SHP77 (cell line): Measurements from ENCODE around the gene TPCN1.

Experiments used
- DNase-seq, 2 experiments: peaks; one replicate each; lab custom pipeline; 2025; lab: John Stamatoyannopoulos, UW

Gene TPCN1

GRCh38 chr12:113241191-113242025, 20.1 kb downstream of the TPCN1 start:
- DNase-seq: peak; percentile 80 to 83

GRCh38 chr12:113242026-113242418, 20.8 kb downstream of the TPCN1 start:
- DNase-seq: peak in 1 of 2 experiments; percentile 18

GRCh38 chr12:113242560-113242959, 21.3 kb downstream of the TPCN1 start:
- DNase-seq: no peak

GRCh38 chr12:113244047-113244460, 22.8 kb downstream of the TPCN1 start:
- DNase-seq: peak; percentile 26 to 32

- peak in 1 of 2 experiments; percentile 31 for DNase-seq
Observed at GRCh38 chr12:113244478-113244958, 23.3 kb downstream of the TPCN1 start.

GRCh38 chr12:113245695-113246477, 24.6 kb downstream of the TPCN1 start:
- peak; percentile 96 for DNase-seq

- DNase-seq: peak; percentile 77
Observed at GRCh38 chr12:113246478-113247122, 25.3 kb downstream of the TPCN1 start.

- peak; percentile 25 to 42 for DNase-seq
Observed at GRCh38 chr12:113247123-113248050, 26.1 kb downstream of the TPCN1 start.

- DNase-seq: no peak
Observed at GRCh38 chr12:113248051-113248825, 27.0 kb downstream of the TPCN1 start.

GRCh38 chr12:113248842-113249435, 27.7 kb downstream of the TPCN1 start:
- no peak for DNase-seq

- DNase-seq: no peak
Observed at GRCh38 chr12:113249546-113249945, 28.3 kb downstream of the TPCN1 start.

GRCh38 chr12:113250045-113250444, 28.8 kb downstream of the TPCN1 start:
- no peak for DNase-seq

- DNase-seq: no peak
Observed at GRCh38 chr12:113251404-113252070, 30.3 kb downstream of the TPCN1 start.

- DNase-seq: no peak
Observed at GRCh38 chr12:113252494-113252893, 31.2 kb downstream of the TPCN1 start.

GRCh38 chr12:113253532-113254285, 32.4 kb downstream of the TPCN1 start:
- no peak for DNase-seq

- DNase-seq: no peak
Observed at GRCh38 chr12:113254298-113254697, 33.0 kb downstream of the TPCN1 start.

GRCh38 chr12:113257564-113257963, 36.3 kb downstream of the TPCN1 start:
- DNase-seq: no peak

- DNase-seq: no peak
Observed at GRCh38 chr12:113260127-113260526, 38.9 kb downstream of the TPCN1 start.
